NCI-H2227 (cell line): Measurements from ENCODE around the gene RCN2.
A peak's percentile ranks its signal among the peaks of the same experiment; 100 is the strongest.
"Not testable (repeated sequence)": the region's sequence is repeated elsewhere in the genome, so short reads cannot be mapped to it uniquely, and the experiment has no call there.

Source experiments
- DNase-seq: peaks from one replicate; lab custom pipeline; 2025; ENCODE audit not compliant: unreplicated experiment; lab: John Stamatoyannopoulos, UW

RCN2 gene

DNA sequence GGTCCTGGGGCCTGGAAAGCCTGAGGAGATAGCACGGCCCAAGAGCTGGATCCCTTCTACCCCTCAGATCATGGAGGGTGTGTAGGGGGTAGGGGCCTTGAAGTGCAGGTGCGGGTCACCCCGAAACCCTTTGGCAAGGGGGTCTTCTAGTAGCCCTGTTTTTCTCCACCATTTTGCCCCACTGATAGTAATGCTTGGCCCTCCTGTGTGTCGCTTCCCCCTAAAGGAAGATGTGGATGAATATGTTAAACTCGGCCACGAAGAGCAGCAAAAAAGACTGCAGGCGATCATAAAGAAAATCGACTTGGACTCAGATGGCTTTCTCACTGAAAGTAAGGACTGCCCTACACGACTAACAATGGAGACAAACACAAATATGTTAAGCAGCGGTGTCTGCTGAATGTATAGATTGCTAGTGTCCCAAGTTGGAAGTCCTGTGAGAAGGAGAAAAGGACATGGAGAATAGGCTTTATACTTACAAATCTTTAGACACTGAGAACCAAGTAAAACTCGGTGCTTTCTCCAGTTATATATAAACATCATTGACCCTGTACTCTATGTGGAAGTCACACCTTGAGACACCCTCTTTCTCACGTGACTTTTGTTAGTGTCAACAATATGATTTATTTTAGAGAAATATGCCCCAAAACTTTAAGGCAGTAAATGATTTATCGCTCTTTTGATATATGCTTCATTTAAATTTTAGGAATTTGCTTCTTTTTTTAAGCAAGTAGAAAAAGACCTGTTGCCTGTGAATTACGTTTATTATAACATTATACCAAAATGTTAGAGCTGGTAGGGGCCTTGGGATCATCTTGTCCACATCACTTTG, 802 bp downstream of the RCN2 start:
- DNase-seq, result peak; percentile 23

DNA sequence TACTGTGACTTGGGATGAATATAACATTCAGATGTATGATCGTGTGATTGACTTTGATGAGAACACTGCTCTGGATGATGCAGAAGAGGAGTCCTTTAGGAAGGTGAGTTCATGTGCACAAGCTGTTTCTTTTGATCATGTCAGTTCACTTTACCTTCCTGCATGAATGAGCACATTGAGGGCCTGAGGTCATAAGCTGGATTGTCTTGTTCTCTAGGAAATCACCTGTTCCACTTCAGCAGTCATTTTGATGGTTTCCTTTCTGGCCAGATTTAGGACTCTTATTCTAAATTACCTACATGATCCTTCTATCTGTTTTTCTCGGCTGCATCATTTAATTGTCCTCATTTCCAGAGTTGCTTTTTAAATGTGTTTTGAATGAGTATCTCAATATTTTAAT, 4.1 kb downstream of the RCN2 start:
- DNase-seq, result no peak

DNA sequence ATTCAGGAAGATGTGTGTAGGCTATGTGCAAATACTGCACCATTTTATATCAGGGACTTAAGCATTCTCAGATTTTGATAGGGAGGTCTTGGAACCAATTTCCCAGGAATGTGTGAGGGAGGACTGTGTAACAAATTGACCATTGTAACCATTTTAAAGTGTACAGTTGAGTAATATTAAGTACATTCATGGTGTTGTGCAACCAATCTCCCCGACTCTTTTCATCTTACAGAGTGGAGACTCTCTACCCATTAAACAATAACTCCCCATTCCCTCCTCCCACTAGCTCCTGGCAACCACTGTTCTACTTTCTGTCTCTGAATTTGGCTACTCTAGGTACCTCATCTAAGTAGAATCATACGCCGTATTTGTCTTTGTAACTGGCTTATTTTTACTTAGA, 5.1 kb downstream of the RCN2 start:
- DNase-seq, result no peak

DNA sequence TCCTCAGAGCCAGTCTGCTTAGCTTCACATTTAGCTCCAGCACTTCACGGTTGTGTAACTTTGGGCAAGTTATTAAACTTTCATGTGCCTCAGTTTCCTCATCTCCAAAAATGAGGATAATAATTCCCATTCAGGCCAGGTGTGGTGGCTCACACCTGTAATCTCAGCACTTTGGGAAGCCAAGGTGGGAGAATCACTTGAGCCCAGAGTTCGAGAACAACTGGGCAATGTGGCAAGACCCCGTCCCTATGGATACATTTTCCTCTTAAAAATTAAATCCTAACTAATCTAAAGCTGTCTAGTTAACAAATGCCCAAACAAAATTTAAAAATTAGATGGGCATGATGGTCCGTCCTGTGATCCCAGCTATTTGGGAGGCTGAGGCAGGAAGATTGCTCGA, 7.2 kb downstream of the RCN2 start:
- DNase-seq, result no peak

DNA sequence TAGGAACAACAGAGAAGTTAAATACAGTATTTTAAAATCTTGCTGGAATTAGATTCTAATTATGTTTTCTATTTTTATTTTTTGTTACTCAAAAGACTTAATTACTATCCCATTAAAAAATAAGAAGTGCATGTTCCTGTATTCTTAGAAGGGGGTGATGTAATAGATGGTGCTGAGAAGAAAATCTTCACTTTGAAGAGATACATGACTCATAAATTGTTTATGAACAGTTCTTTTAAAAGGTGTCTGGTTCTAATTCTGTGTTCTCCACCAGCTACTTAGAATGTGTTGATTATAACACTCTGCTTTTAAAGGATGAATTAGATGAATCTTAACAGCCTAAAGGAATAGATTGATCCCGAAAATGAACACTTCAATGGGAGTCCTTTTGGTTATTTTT, 8.2 kb downstream of the RCN2 start:
- no peak for DNase-seq

DNA sequence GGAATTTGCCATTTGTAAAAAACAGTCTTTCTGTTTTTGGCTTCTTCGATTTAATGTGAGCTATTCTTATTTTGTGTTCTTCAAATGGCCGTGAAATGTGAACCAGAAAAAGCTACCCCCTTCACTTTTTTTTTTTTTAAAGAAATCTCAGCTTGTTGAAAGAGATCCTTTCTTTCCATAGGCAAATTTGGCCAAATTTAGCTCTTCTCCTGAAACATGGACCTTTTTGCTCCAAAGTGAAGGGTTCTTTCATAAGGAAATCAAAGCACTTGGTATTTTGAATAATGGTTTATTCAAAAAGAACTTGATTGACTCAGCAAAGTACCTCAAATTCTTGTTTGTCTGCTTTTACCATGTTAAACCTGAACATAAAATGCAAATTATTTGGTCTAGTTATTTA, 10.1 kb downstream of the RCN2 start:
- no peak for DNase-seq

DNA sequence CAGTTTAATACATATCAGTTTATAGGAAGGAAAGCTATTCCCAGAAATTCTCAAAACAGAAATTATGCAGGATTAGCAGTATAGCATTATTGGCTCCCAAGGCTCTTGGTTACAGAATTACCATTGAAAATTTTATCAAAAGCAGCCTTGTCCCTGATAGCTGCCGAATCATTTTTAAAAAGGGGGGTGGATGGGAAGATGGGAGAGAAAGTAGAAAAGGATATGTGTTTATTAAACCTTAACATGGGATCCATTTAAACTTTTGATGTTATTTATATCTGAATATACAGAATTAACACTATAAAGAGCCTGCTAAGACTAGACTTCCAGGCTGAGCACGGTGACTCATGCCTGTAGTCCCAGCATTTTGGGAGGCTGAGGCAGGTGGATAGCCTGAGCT, 10.8 kb downstream of the RCN2 start:
- DNase-seq, result no peak

DNA sequence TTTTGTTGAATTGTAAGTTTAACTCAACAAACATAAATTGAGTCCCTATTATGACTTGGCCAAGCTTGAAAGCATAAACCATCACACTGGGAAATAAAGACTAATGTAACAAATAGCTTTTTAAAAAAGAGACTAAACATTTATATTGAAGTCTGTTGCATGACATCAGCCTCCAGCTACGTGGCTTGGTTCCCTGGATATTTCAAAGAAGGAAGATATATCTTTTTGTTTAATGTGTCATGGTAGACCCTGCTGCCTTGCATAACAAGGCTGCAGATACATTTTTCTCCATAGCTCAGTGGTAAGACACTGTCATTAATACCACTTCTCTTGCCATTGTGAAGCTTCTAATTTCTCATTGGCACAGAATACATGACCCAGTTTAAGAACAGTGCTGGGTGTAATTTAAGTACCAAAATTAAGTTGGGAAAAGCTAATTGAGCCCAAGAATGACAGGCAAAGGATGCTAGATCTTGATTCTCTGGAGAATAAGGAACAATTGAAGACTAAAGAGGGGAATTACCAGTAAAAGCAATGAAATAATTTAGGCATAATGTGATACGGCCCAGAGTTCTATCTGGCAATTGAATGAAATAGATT, 14.0 kb downstream of the RCN2 start:
- no peak for DNase-seq

DNA sequence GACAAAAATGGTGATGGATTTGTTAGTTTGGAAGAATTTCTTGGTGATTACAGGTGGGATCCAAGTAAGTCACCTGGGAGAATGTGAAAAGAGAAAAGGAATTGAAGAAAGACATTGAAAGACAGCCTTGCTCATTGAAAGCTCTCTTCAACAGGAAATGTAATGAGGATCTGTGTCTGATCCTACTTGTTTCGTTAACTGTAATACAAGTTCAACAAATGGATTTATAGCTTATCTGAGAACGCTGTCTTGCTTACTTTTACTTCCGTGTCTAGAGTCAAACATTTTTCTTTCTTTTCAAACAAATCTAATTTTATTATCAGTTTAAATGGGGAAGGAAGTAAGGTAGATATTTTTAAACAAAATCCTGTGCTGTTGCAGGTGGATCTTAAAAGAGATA, 15.9 kb downstream of the RCN2 start:
- DNase-seq, result no peak

DNA sequence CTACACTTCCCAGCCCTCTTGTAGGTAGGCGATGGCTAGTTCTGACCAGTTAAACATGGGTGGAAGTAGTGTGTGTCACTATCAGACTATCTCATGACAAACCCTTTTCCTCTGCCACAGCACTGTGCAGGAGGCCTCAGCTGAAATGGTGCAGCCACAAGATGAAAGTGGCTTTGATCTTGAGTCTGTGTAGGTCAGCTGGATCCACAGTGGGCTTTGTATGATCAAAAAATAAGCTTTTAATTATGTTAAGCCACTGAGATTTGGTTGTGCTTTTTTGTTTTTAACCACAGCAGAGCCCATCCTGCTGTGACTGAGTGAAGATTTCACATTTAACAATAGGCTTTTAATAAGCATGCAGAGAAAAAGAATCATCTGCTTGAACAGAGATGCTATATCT, 19.7 kb downstream of the RCN2 start:
- no peak for DNase-seq

DNA sequence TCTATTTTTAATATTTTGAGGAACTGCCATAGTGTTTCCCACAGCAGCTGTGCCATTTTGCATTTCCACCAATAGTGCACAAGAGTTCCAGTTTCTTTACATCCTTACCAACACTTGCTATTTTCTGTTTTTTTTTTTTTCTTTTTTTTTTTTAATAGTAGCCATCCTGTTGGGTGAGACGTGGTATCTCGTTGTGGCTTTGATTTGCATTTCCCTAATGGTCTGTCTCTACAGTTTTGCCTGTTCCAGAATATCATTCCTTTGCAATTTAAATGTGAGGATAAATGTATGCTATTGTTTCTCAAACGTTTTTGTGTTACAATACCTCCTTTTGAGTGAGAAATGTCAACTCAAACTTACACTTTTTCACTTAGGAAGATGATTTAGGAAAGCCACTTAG, 22.4 kb downstream of the RCN2 start:
- DNase-seq, result no peak

DNA sequence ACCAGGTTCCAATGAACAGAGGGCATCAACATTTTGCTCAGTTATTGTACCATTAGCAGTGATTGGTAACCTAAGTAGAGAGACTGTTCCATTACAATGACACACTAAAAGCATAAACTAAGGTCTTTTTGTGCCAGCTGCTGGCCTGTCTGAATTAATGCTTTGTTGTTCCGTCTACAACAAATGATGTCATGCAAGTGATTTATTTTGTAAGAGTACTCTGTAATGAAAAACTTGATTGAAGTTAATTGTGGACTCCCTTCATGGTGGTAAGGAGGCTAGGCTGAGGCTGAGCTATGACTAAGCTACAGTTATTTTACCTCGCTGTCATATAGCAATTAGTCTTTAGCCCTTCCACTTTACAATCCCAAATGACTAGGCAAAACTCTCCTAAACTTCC, 23.2 kb downstream of the RCN2 start:
- no peak for DNase-seq

DNA sequence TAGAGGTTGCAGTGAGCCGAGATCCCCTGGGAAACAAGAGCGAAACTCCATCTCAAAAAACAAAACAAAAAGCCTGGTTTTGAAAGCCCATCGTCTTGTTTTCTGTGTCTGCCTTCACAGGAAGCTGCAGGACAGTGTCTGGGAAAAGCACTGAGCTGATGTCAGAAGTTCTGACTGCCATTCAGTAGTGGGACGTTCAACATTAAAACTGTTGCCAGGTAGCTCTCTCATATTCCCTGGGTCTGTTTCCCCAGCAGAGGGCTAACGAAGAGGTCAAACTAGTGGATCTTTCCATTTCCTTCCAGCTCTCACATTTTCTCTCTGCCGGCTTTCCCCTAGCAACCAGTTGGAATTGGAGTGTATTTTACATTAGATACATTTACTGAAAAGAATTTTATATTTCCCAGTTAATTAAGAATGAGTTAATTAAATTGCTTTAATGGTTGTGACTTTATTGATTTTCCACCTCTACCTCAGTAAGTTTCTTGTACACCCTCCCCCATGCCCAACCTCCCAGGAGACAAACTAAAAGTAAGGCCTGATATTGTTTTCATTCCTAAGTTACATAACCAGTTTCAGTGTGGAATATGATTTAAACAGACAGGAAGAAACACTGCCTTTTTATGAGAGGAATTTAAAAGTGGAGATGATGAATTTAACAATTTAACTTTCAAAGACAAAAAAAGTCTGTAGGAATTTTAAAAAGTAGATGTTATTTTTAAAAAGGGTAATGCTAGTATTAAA, 29.9 kb downstream of the RCN2 start:
- DNase-seq, result no peak

DNA sequence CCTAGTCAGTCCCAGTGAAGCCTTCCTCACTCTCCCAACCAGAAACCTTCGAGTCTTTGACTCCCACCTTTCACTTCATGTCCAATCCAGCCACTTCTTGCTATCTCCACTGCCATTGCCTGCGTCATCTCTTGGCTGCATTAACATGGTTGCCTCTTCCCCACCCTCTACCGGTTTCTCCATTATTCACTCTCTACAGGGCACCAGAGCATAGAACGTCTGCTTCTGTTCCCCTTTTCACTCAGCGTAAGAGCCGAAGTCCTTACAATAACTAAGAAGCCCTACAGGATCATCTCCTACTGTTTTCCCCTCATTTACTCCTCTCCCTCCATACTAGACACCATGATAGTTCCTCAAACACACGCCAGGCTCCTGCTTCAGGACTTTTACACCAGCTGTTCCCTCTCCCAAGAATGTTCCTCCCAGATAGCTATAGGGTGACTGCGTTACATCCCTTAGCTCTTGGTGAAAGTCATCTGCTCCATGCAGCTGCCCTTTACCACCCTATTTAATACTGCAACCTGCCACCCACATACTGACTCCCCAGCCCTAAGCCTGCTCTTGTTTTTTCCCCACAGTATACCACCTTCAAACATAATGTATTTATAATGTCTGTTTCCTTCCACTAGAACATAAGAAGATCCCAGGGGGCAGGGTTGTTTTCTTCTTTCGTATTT, 30.9 kb downstream of the RCN2 start:
- no peak for DNase-seq

DNA sequence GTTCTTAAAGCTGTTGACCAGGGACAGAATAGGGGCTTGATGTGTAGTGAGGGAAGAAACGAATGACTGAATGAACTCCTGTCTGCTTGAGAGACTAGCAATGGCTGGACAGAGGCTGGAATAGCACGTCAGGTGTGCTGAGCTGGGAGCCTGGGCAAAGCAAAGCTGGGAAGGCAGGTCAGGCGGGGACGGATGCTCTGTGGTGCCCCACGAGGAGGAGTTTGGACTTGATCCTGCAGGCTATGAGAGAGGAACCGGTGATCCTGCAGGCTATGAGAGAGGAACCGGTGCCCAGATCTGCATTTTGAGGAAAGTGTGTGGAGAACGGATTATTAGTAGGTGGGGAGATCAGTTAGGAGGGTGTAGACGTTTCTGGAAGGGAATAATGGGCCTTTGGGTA, 32.0 kb downstream of the RCN2 start:
- no peak for DNase-seq

DNA sequence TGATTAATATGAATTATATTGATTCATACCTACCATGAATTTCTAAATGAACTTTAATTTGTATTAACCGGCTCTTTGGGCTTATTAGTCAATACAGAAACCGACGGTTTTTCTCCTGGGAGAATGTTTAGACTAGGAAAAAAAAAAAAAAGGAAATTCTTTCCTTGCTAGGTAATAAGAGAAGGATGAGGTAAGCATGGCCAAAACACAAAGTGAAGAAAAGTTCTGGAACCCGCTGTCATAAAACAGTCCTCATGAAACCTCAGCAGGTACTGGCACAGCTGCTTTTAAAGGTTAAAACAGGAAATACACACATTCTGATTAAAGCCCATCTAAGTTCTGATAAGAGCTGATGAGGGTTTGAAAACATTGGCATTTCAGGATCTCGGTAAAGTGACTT, 32.6 kb downstream of the RCN2 start:
- no peak for DNase-seq

DNA sequence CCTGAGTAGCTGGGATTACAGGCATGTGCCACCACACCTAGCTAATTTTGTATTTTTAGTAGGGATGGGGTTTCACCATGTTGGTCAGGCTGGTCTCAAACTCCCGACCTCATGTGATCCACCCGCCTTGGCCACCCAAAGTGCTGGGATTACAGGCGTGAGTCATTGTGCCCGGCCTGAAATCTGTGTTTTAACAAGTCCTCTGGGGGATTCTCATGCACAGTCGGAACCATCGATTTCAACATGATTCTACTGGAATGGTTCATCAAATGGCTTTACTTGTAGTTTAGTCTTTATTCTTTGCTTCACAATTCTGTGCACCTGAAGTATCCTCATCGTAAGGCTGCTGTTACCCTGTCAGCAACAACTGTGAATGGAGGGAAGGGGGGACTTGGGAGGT, 34.5 kb downstream of the RCN2 start:
- DNase-seq, result not testable (repeated sequence)

DNA sequence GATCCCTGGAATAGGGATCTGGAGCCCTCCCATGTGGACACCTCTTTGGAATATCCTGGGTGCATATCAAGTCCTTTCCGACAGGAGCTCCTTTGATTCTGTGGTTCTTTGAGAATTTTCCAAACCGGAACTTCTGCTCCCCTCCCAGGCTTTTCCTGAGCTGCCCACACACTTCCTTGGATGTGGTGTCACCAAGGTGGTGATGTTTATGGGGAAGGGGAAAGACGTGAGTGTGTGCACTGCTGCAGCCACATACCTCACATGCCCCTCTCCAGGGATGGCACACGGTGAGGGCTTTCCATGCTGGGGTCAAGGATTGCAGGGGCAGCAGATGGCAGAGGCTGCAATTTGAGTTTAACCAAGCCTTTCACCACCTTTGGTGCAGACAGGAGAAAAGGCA, 35.5 kb downstream of the RCN2 start:
- no peak for DNase-seq

DNA sequence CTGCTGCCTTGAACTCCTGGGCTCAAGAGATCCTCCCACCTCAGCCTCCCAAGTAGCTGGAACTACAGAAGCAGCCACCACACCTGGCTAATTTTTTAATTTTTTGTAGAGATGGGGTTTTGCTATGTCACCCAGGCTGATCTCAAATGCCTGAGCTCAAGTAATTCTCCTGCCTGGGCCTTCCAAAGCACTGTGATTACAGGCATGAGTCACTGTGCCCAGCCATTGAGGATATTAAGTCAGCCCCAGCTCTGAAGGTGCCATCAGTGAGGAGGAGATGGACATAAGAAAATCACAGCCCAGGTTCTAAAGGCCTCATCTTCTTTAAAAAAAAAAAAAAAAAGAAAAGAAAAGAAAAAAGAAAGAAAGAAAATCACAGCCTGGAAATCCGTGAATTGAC, 36.8 kb downstream of the RCN2 start:
- no peak for DNase-seq

DNA sequence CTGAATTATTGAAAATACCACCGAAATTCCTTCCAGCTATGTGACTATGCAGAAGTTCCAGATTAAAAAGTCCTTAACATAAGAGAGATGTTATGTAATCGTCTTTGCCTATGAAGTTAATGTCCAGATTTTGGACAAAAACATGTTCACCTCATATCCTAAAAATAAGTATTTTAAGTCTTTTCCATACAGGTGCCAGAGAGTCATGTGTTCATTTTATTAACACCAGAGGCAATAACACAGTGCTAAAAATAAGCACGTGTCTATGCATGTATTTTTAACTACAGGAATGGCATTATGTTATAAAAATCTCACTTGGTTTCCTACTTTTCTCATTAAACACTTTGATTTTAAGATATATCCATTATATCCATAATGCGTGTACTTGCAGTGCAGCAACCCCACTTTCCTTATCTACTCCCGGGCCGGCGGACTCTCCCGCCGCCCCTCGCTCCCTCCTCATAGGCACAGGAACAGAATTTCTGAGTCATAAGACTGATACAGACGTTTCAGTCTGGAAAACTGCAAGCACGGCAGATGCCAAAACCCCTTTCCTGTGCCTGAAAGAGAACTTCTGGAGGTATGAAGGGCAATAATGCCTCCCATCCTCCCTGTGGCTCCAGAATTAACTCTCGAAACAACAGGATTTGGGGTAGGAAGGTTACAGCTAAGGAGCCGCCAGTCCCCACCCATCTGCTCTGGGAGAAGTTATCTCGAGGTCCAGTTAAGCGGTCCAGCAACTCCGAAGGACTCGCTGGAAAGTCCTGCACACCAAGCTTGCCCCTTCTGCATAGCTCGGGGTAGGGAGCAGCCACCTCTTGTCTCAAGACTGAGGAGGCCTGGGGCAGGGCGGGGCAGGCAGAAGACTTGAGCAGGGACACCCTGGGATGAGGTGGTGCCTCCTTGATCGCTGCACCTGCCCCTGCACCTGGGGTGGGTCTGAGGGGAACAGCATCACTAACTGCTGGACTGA, 41.1 kb downstream of the RCN2 start:
- no peak for DNase-seq

DNA sequence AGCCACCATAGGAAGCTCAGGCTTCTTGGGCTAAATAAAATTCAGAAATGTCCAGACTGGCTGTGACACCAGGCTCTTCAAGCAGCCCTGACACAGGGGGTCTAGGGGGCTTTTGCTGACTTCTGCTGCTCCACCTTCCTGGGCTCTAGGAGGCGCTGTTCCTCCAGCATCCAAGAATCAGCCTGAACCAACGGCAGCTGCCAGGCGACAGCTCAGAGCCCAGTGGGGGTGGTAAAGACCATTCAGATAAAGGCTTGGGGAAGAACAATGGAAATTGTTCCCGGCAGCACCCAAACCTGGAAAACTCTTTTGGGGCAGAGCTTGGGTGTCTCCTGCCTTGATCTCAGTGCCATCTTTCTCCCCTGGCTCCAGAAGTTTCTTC, 41.8 kb downstream of the RCN2 start:
- no peak for DNase-seq
